Hematopoietic multipotent progenitor cell treated with erythropoietin and hydrocortisone succinate and interleukin-3 and kit ligand, for 15 days (in vitro differentiated cells): Measurements from ENCODE around the gene HRH4.

ENCODE experiments used
- DNase-seq: peaks from one replicate; pipeline ENCODE4 v3.0.0-alpha.2; 2015; ENCODE audit warnings: low spot score

The HRH4 gene

DNA sequence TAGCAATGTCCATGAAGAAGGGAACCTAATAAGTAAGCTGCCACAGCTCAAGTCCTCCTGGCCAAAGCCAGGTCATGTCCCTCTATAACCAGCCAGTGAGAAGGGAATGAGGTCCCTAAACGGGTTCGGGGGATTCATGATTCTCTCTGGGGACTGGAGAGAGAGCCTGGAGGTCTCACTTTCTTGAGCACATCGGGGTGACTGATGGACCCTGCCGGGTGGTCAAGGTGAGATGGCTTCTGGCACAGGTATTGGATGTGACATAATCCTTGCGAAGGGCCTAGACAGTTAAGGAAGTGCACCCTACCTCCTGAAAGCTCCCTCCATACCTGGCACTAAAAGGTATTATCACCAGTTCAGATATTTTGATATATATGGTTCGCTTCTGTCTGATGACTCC lies 45.7 kb downstream of the HRH4 start:
- DNase-seq = no peak

- no peak for DNase-seq
These were observed 49.0 kb downstream of the HRH4 start for GRCh38 chr18:24509435-24509834.

DNA sequence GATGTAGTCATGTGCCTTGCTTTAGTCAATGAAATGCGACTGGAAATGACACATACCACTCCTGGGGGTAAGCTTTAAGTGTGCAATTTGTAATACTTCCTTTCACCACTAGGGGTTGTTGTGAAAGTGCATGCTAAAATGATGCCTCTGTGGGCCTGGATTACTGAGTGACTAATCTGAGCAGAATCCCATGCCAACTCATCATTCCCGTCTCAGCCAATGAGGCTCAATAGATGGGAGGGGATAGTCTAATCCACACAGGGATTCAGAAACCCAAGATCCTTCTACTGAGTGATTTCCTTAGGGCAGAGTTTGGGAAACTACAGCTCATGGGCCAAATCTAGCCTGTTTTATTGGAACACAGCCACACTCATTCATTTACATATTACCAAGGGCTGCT lies 54.0 kb downstream of the HRH4 start:
- DNase-seq = peak; percentile 44

- DNase-seq = no peak
These were observed 55.3 kb downstream of the HRH4 start for GRCh38 chr18:24515721-24516120.

DNA sequence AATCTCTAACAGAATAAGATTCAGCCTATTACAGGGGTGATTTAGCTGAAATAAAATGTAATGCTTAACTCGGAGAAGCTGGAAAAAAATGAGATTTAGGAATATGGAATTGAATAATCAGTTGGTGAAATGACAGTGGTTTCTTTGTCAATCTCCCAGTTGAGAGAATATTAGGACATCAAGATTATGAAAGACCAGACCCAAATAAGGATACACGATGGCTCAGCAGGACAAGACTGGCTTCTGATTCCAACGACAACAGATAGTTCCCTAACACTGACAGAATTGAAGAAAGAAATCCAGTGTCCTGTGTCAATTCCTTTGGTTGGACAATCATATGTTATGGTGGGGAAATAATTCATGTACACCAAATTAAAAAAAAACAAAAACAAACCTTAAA lies 55.8 kb downstream of the HRH4 start:
- no peak for DNase-seq

DNA sequence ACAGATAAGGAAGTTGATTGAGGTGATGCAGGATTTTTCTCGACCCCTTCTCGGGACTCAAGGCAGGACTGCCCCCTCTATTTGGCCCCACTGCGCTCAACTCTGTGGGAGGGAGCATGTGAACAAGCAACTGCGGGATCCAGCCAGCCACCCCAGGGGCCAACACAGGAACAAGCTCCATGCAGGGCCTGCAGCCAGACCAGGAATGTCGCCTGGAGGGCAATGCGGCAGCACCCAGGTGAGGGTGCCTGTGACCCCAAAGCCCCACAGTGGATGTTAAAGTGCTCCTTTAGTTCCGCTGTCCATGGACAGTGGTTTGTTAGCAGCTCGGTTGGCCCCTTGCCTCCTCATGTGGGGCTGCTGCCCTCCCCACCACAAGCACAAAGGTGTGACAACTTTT lies 57.1 kb downstream of the HRH4 start:
- no peak for DNase-seq

- no peak for DNase-seq
These were observed 58.2 kb downstream of the HRH4 start for GRCh38 chr18:24518596-24518995.
